Measurements from ENCODE around the gene CYP20A1. TPM values are rescaled to one million over a fixed set of nuclear protein-coding genes. Genes with fewer than 3 reads are reported as not detected.

Gene CYP20A1
- total and polyA plus RNA-seq, 9 of the 15 experiments (the other 6 are each of a cell fraction or from before 2014, with no cell fraction given), result 10.3 to 31.7 (median 12.4) TPM

- TF ChIP-seq FOXA1 (IDR thresholded peaks at IDR 0.05; ENCODE audit: borderline replicate concordance), result no peak
- TF ChIP-seq POLR2G (IDR thresholded peaks at IDR 0.05; ENCODE audit: low read depth, low read length), result peak; percentile 76
- peak; percentile 85 to 86 for TF ChIP-seq NRF1 (conservative IDR thresholded peaks at IDR 0.05 in 1 of 2, IDR thresholded peaks at IDR 0.05 in 1 of 2)
- TF ChIP-seq ZNF507 (tag; conservative IDR thresholded peaks at IDR 0.05), result no peak
- peak; percentile 92 for TF ChIP-seq RBBP5 (IDR thresholded peaks at IDR 0.05; ENCODE audit: borderline replicate concordance, insufficient read depth, low read length, poor library complexity, severe bottlenecking)
- TF ChIP-seq HDAC2 (IDR thresholded peaks at IDR 0.05), result peak; percentile 10; the same call in 1 of the 2 replicates
- TF ChIP-seq KDM5B (IDR thresholded peaks at IDR 0.05; ENCODE audit: insufficient replicate concordance, low read depth, low read length), result peak; percentile 44
- no peak for TF ChIP-seq ZNF780A (CRISPR knock-in tag; IDR thresholded peaks at IDR 0.05)
- TF ChIP-seq, protein P1, sequence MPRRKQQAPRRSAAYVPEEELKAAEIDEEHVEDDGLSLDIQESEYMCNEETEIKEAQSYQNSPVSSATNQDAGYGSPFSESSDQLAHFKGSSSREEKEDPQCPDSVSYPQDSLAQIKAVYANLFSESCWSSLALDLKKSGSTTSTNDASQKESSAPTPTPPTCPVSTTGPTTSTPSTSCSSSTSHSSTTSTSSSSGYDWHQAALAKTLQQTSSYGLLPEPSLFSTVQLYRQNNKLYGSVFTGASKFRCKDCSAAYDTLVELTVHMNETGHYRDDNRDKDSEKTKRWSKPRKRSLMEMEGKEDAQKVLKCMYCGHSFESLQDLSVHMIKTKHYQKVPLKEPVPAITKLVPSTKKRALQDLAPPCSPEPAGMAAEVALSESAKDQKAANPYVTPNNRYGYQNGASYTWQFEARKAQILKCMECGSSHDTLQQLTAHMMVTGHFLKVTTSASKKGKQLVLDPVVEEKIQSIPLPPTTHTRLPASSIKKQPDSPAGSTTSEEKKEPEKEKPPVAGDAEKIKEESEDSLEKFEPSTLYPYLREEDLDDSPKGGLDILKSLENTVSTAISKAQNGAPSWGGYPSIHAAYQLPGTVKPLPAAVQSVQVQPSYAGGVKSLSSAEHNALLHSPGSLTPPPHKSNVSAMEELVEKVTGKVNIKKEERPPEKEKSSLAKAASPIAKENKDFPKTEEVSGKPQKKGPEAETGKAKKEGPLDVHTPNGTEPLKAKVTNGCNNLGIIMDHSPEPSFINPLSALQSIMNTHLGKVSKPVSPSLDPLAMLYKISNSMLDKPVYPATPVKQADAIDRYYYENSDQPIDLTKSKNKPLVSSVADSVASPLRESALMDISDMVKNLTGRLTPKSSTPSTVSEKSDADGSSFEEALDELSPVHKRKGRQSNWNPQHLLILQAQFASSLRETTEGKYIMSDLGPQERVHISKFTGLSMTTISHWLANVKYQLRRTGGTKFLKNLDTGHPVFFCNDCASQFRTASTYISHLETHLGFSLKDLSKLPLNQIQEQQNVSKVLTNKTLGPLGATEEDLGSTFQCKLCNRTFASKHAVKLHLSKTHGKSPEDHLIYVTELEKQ (CRISPR knock-in tag; IDR thresholded peaks at IDR 0.05), result no peak
- TF ChIP-seq ZSCAN32 (CRISPR knock-in tag; IDR thresholded peaks at IDR 0.05), result no peak
- TF ChIP-seq ZBTB11 (CRISPR knock-in tag; IDR thresholded peaks at IDR 0.05), result peak in 2 of 3 experiments; percentile 22 to 48; a peak in 1 of 6 replicates
Measured at GRCh38 chr2:203327901-203328759, 89.3 kb downstream of the CYP20A1 start, which contains the start of gene ABI2 (continued).

All from K562 (cell line).